Lower leg skin (tissue), 3 donors: ENCODE measurements around the gene TALDO1.

Source experiments
- CTCF ChIP-seq, 3 donors: fragments of 450-650 bp; IDR thresholded peaks; one replicate each; pipeline ENCODE4 v1.5.1; 2016; ENCODE audit warnings: antibody characterized with exemption in 3 of 3, mild to moderate bottlenecking in 3 of 3, moderate library complexity in 2 of 3
- POLR2A ChIP-seq, 2 donors: fragments of 450-650 bp; IDR thresholded peaks; one replicate each; pipeline ENCODE4 v1.6.1; 2016 to 2017; ENCODE audit warnings: antibody characterized with exemption in 2 of 2, mild to moderate bottlenecking in 1 of 2, moderate library complexity in 1 of 2

- TF ChIP-seq CTCF (IDR thresholded peaks at IDR 0.05), result no peak
- TF ChIP-seq POLR2A (IDR thresholded peaks at IDR 0.05), result no peak
Observed at GRCh38 chr11:729492-730074, 17.7 kb upstream of the TALDO1 start.
